ENCODE measurements around the gene TRO.

GRCh38 chrX:54950730-54951375, 30.2 kb downstream of the TRO start:
- TF ChIP-seq ZNF565 (CRISPR knock-in tag; conservative IDR thresholded peaks at IDR 0.05; ENCODE audit: low read depth) (no peak), TSHZ2 (CRISPR knock-in tag; IDR thresholded peaks at IDR 0.05) (no peak), PPARA (CRISPR knock-in tag; IDR thresholded peaks at IDR 0.05; ENCODE audit: borderline replicate concordance) (no peak), ISL1 (CRISPR knock-in tag; IDR thresholded peaks at IDR 0.05) (no peak), PATZ1 (CRISPR knock-in tag; IDR thresholded peaks at IDR 0.05; ENCODE audit: borderline replicate concordance) (no peak), ARNTL (CRISPR knock-in tag; IDR thresholded peaks at IDR 0.05; ENCODE audit: borderline replicate concordance, low read depth) (no peak), POU6F1 (CRISPR knock-in tag; IDR thresholded peaks at IDR 0.05; ENCODE audit: borderline replicate concordance, low read depth) (no peak), TCF4 (CRISPR knock-in tag; IDR thresholded peaks at IDR 0.05; ENCODE audit: borderline replicate concordance) (no peak), ZNF8 (CRISPR knock-in tag; IDR thresholded peaks at IDR 0.05) (no peak), ZC3H10 (CRISPR knock-in tag; IDR thresholded peaks at IDR 0.05) (no peak), ZFP30 (CRISPR knock-in tag; IDR thresholded peaks at IDR 0.05) (no peak)

Data from SK-N-SH treated with all-trans-retinoic acid at 6 μM for 48 hours (cell line).